Measurements from ENCODE around the gene YDJC.

DNA sequence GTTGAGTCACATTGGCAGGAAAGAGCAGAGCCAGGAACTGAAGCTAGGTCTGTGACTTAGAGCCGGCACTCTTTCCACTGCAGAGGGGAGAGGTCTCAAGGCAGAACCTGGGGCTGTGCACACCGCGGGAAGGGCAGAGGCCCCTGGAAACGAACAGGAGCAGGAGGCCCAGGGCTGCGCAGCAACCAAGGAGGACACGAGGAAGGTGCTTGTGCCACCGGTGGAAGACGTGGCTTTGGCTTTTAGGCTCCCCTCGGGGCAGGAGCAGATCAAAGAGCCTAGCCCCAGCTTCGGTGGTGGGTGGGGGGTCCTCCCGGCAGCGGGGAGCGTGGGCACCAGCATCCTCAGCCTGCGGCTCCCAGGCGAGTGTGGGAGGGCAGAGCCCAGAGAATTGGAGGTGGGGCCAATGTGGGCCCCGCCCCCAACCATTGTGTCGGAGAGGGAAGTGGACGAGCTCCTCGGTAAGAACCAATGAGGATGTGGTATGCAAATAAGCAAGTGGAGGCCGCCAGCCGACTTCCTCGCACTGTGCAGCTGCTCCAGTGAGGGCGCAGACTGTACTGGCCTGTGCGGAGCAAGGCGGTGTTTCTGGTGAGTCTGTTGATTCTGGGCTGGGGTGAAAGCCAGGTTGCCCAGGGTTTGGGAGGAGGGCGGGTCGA lies 2.5 kb upstream of the YDJC start, which contains the start of gene CCDC116:
- TF ChIP-seq, protein P1, sequence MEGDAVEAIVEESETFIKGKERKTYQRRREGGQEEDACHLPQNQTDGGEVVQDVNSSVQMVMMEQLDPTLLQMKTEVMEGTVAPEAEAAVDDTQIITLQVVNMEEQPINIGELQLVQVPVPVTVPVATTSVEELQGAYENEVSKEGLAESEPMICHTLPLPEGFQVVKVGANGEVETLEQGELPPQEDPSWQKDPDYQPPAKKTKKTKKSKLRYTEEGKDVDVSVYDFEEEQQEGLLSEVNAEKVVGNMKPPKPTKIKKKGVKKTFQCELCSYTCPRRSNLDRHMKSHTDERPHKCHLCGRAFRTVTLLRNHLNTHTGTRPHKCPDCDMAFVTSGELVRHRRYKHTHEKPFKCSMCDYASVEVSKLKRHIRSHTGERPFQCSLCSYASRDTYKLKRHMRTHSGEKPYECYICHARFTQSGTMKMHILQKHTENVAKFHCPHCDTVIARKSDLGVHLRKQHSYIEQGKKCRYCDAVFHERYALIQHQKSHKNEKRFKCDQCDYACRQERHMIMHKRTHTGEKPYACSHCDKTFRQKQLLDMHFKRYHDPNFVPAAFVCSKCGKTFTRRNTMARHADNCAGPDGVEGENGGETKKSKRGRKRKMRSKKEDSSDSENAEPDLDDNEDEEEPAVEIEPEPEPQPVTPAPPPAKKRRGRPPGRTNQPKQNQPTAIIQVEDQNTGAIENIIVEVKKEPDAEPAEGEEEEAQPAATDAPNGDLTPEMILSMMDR (IDR thresholded peaks at IDR 0.05), result no peak
- no peak for TF ChIP-seq EP300 (IDR thresholded peaks at IDR 0.05)
- no peak for TF ChIP-seq POLR2AphosphoS5 (IDR thresholded peaks at IDR 0.05)
- no peak for TF ChIP-seq POLR2A (IDR thresholded peaks at IDR 0.05)
